Caki2 (cell line): ENCODE data around the gene CST9. TPM values are rescaled to one million over a fixed set of nuclear protein-coding genes. Genes with fewer than 3 reads are reported as not detected.
A peak's percentile ranks its signal among the peaks of the same experiment; 100 is the strongest.
"Not testable (repeated sequence)": the region's sequence is repeated elsewhere in the genome, so short reads cannot be mapped to it uniquely, and the experiment has no call there.

Source experiments
- DNase-seq: peaks from one replicate; pipeline ENCODE4 v3.0.0-alpha.2; 2015; ENCODE audit warnings: low read depth
- in situ Hi-C: cut with HindIII; loops from 2 replicates; pipeline ENCODE4 v1.10.0; 2016; ENCODE audit warnings: low sequenced_read_pairs, low pct_unique_long_range_greater_than_20kb, mixed read lengths
- total RNA-seq: library from RNA; depleted of rRNA; stranded (reverse); fragments of >200 nt; shearing (Covaris generic); gene quantifications from 2 replicates; pipeline ENCODE4 v1.2.3, GENCODE V29; 2014; ENCODE audit warnings: low replicate concordance

The CST9 gene
- total RNA-seq, 1 experiment from 2014 or later = not detected

- in situ Hi-C loops = no loop called here
- no peak for DNase-seq
These were observed 33.8 kb upstream of the CST9 start for GRCh38 chr20:23639490-23639958.

- in situ Hi-C loops = no loop called here
- no peak for DNase-seq
These were observed 32.6 kb upstream of the CST9 start for GRCh38 chr20:23638309-23638708.

DNA sequence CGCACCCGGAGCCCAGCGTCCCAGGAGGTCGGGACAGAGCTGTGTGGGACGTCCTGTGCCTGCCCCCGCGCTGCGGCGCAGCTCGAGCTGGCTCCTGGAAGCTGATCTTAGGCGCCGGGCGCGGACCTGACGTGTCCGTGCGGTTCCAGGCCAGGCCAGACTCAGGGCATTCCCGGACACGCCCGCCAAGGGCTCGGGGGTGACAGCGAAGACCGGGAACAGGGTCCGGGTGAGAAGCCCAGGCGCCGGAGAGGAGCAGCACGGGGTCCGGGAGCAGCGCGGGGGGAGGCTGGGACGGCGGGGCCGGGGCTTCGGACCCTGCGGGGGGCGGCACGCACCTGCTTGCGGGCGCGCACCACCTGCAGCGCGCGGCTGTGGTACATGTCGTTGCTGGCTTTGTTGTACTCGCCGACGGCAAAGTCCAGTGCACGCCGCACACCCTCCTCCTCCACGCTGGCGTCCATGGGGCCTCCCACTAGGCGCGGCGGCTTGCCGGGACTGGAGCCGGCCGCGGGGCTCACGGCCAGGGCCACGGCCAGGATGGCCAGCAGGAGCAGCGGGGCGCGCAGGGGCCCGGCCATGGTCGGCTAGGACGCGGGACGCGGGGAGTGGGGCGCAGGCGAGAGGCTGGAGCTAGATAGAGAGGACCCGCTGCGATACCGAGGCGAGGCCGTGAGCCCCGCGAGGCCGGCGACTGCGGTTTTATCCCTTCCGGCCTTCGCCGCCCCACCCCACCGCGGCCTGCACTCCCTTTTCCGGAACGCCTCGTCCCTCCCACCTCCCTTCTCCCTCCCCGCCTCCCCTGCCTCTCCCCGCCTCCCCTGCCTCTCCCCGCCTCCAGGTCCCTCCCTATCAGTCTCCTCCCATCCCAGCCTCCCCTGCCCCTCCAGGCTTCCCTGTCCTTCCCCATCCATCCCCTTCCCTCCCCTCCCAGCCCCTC is 31.8 kb upstream of the CST9 start, which contains the start of gene CST3:
Gene CST3, minus strand, starts transcription at position 674 of the 940 bp plus-strand sequence. Its CDS starts 93 bp downstream, at position 581.
- in situ Hi-C loops = no loop called here
- peak; percentile 77 for DNase-seq

GRCh38 chr20:23636908-23637281 is 31.2 kb upstream of the CST9 start:
- in situ Hi-C loops = no loop called here
- DNase-seq = no peak

DNA sequence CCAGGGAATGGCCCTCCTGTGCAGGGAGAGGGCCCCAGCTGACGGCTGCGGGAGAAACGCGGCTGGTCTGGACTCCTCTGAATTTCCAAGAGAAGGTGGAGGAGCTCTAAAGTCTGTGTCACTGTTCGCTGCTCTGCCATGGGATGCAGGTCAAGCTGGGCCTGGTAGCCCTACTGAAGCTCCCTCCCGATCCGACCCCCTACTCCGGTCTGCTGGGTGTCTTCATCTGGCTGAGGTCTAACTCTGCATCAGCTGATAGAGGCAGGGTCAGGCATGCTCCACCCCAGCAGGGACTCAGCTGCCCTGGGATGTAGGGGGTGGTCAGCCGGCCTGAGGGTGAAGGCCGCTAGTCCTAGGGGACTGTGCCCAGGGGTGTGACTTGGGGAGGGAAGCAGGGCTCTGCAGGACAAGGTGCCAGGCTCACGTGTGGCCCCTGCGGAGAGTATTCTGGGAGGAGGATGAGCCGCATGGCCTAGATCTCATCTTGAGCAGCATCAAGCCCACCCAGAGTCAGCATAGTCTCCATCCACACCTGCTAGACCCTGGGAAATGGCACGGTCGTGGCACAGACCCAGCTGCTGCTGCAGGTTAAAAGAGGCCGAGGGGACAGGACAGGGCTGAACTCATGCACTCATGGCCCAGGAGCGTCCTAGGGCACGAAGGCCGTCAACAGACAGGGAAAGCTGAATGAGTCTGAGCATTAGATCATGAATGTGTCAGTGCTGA is 30.6 kb upstream of the CST9 start:
- in situ Hi-C loops = no loop called here
- DNase-seq = no peak

GRCh38 chr20:23635768-23636090 is 30.0 kb upstream of the CST9 start:
- DNase-seq, in situ Hi-C loops: not testable (repeated sequence)

- in situ Hi-C loops = no loop called here
- no peak for DNase-seq
These were observed 29.5 kb upstream of the CST9 start for GRCh38 chr20:23634985-23635767.

DNA sequence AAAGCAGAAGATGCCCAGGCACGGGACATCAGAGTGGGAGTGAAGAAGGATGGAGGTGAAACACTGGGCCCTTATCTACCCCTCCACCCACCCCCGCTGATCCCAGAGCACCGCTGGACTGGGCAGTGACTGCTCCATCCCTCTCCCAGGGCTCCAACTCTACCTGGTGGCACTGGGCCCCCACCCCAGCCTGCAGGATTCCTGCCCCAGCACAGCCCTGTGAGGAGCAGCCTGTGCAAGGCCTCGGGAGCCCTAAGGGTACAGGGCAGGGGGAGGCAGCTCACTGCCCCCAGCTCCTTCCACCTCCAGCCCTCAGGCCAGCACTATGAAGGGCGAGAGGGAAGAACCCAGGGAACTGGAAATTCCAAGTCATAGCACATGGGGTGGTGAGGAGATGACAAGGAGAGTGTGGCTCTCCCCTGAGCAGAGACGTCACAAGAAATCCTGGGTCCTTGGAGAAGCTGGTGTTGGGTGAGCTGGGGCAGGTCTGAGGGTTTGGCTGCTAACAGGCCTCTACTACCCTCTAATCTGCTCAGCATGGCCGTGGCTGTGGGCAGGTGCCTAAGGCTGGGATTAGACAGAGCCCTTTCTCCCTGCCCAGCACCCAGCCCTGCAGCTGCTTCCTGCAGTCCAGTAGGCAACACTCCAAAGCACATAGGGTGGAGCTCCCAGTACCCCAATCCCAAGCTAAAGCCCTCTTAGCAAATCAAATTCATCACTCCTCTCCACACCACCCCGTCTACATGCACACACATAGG is 28.5 kb upstream of the CST9 start:
- in situ Hi-C loops = no loop called here
- DNase-seq = no peak

GRCh38 chr20:23632711-23633573 is 27.2 kb upstream of the CST9 start:
- in situ Hi-C loops = no loop called here
- DNase-seq = no peak

GRCh38 chr20:23631981-23632710 is 26.4 kb upstream of the CST9 start:
- DNase-seq = no peak
- in situ Hi-C loops = no loop called here

DNA sequence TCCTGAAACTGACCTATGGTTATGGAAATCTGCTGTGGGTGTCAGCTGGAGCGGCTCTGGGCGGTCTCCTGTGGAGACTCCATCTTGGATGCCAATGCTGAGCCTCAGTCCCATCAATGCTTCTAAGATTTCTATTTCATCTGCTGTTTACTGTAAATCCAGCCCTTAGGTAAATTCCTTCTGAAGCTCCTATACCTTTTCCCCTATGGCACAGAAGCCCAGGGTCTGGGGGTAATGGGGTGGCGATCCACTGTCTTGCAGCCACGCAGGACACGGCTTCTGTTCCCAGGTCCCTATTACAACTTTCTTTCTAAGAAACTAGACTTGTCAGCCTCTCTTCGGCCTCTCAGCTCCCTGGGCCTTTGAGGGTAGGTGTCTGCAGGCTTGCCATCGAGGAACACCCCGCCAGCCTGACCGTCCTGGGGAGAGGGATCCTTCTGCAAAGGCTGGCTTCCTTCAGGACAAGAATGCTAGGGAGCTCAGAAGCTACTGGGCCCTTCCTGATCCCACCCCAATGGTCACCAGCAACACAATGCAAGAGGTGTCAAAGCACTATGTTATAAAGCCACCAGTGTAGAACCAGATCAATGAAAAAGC is 25.6 kb upstream of the CST9 start:
- no peak for DNase-seq
- in situ Hi-C loops = no loop called here

GRCh38 chr20:23630392-23630849 is 24.7 kb upstream of the CST9 start:
- no peak for DNase-seq
- in situ Hi-C loops = no loop called here

DNA sequence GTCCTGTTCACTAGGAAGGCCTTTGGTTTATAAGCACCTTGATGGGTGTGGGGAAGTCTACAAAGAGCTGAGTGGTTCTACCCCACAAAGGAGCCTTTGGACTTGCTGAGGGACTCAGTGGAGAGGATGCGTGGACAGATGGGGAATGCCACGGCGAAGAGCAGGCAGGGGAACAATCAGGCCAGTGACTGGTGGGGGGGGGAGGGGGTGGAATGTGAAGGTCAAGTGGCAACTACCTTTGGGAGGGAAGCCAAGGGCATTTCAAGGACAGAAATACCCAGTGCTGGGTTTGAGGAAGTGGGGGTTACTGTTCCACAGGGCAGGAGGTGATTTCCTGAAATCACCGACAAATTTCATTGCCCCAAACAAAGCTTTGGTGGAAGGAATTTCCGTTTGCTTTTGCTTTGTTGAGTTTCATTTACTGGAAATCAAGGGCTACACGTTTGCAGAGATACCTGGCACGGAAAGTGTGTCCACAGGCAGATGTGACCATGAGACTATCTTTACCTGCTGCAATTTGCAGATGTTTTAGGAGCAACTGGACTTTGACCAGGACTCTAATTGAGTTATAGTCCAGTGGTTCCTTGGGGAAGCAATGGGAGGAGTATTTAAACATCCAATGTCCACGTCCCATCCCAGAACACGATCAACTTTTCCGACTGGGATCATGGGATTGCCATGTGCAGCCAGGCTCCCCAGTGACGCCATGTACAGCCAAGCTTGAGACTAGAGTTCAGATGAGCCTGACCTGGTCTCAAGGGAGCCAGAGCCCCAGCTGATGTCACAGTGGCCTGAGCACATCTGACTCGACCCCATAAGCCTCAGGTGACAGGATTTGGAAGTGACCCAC is 24.1 kb upstream of the CST9 start:
- in situ Hi-C loops = no loop called here
- DNase-seq = no peak

- DNase-seq = peak; percentile 93
- in situ Hi-C loops = no loop called here
These were observed 23.4 kb upstream of the CST9 start for GRCh38 chr20:23629017-23629541.

DNA sequence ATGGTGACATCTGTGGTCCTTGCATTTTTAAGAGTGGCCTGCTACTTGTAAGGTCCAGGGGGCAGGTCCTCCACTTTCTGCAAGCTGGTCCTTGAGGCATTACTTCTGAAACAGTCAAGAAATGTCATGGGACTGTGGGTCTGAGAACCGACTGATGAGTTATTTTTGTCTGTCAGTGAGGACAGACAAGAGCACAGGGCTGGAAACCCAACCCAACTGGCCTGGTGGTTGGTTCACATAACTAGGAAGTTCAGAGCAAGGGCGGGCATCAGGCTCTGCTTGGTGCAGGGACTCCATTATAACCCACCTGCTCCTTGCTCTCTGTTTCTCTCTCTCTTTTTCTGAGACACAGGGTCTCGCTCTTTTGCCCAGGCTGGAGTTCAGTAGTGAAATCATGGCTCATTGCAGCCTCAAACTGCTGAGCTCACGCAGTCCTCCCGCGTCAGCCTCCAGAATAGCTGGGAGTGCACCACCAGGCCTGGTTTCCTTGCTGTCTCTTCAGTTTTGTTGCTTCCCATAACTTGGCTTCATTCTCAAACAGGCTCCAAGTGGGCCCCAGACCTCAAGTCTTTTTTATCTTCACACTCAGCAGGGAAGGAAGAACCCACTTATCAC is 22.8 kb upstream of the CST9 start:
- in situ Hi-C loops = no loop called here
- DNase-seq = no peak
